ENCODE results near the gene AMBP.

AMBP gene

GRCh38 chr9:114069476-114070187 lies 8.5 kb downstream of the AMBP start:
- TF ChIP-seq USF1 (IDR thresholded peaks at IDR 0.05) (no peak), TCF12 (IDR thresholded peaks at IDR 0.05; ENCODE audit: low read depth) (no peak), TAF1 (IDR thresholded peaks at IDR 0.05; ENCODE audit: low read depth) (no peak), CEBPB (IDR thresholded peaks at IDR 0.05) (no peak), EP300 (IDR thresholded peaks at IDR 0.05; ENCODE audit: borderline replicate concordance) (no peak), TEAD4 (IDR thresholded peaks at IDR 0.05) (no peak), MAX (IDR thresholded peaks at IDR 0.05) (no peak), YY1 (IDR thresholded peaks at IDR 0.05; ENCODE audit: low read depth) (no peak), ZBTB7A (IDR thresholded peaks at IDR 0.05; ENCODE audit: low read depth) (no peak), REST (IDR thresholded peaks at IDR 0.05; ENCODE audit: low read depth) (no peak), FOXM1 (IDR thresholded peaks at IDR 0.05; ENCODE audit: borderline replicate concordance, low read depth) (no peak), CREB1 (IDR thresholded peaks at IDR 0.05; ENCODE audit: low read depth) (no peak), NFIC (IDR thresholded peaks at IDR 0.05) (no peak), EGR1 (IDR thresholded peaks at IDR 0.05) (no peak), RAD21 (IDR thresholded peaks at IDR 0.05; ENCODE audit: low read depth) (no peak)

GRCh38 chr9:114065304-114065703 lies 12.8 kb downstream of the AMBP start:
- TF ChIP-seq CEBPB (IDR thresholded peaks at IDR 0.05) (no peak), YY1 (IDR thresholded peaks at IDR 0.05; ENCODE audit: low read depth) (no peak)

GRCh38 chr9:114061830-114062474 lies 16.1 kb downstream of the AMBP start:
- TF ChIP-seq NFIC (IDR thresholded peaks at IDR 0.05) (no peak), USF1 (IDR thresholded peaks at IDR 0.05) (no peak), EP300 (IDR thresholded peaks at IDR 0.05; ENCODE audit: borderline replicate concordance) (no peak), TCF12 (IDR thresholded peaks at IDR 0.05; ENCODE audit: low read depth) (no peak), ZBTB7A (IDR thresholded peaks at IDR 0.05; ENCODE audit: low read depth) (no peak), CEBPB (IDR thresholded peaks at IDR 0.05) (no peak), FOXM1 (IDR thresholded peaks at IDR 0.05; ENCODE audit: borderline replicate concordance, low read depth) (no peak), YY1 (IDR thresholded peaks at IDR 0.05; ENCODE audit: low read depth) (no peak), MAX (IDR thresholded peaks at IDR 0.05) (no peak), TEAD4 (IDR thresholded peaks at IDR 0.05) (no peak), RAD21 (IDR thresholded peaks at IDR 0.05; ENCODE audit: low read depth) (no peak), REST (IDR thresholded peaks at IDR 0.05; ENCODE audit: low read depth) (no peak), CREB1 (IDR thresholded peaks at IDR 0.05; ENCODE audit: low read depth) (no peak), EGR1 (IDR thresholded peaks at IDR 0.05) (no peak), TAF1 (IDR thresholded peaks at IDR 0.05; ENCODE audit: low read depth) (no peak)

- TF ChIP-seq EGR1 (IDR thresholded peaks at IDR 0.05) (no peak), YY1 (IDR thresholded peaks at IDR 0.05; ENCODE audit: low read depth) (no peak), RAD21 (IDR thresholded peaks at IDR 0.05; ENCODE audit: low read depth) (no peak), NFIC (IDR thresholded peaks at IDR 0.05) (no peak), TAF1 (IDR thresholded peaks at IDR 0.05; ENCODE audit: low read depth) (no peak), CEBPB (IDR thresholded peaks at IDR 0.05) (no peak), REST (IDR thresholded peaks at IDR 0.05; ENCODE audit: low read depth) (no peak), FOXM1 (IDR thresholded peaks at IDR 0.05; ENCODE audit: borderline replicate concordance, low read depth) (no peak), EP300 (IDR thresholded peaks at IDR 0.05; ENCODE audit: borderline replicate concordance) (no peak), MAX (IDR thresholded peaks at IDR 0.05) (no peak), CREB1 (IDR thresholded peaks at IDR 0.05; ENCODE audit: low read depth) (no peak), ZBTB7A (IDR thresholded peaks at IDR 0.05; ENCODE audit: low read depth) (no peak), TCF12 (IDR thresholded peaks at IDR 0.05; ENCODE audit: low read depth) (no peak), TEAD4 (IDR thresholded peaks at IDR 0.05) (no peak)
These were observed 16.8 kb downstream of the AMBP start for GRCh38 chr9:114061292-114061691.

All from Ishikawa (cell line).